Activated T-cell treated with anti-CD3 and anti-CD28 coated beads for 4 hours (primary cell): ENCODE results near the gene ANKRD63.

Experiments
- DNase-seq: peaks from one replicate; pipeline ENCODE4 v3.0.0-alpha.2; 2020

The ANKRD63 gene

DNA sequence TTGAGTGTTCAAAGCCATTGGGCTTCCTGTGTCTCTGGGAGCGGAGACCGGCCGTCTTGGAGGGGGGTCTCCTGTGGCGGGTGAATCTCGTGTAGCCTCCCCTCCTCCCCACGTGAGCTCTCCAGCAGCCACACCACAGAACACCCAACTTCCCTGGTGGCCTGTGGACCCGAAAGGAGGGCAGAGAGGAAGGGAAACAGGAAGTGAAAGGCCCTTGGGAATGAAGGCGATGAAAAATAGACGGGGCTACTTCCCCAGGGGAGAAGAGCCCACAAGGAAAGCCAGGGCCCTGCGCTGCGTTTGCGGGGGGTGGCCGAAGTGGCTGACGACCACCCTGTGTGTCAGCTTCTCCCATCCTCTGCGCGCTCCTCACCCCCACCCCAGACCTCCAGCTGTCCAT, 5.4 kb downstream of the ANKRD63 start:
- no peak for DNase-seq

DNA sequence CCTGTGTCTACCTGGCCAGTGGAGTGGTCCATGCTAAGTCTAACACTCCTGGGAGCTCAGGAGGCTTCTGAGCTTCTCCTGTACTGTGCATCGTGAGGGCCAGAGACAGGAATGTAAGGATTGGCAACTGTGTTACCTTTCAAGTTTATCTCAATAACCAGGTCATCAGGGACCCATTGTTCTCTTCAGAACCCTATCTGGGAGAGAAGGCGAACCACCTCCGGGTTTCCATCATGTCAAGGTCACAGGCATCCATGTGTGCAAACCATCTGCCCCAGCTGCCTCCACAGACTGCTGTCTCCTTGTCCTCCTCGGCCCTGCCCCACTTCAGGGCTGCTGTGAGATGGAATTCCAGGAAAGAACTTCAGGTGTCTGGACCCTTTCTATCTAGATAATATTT, 5.9 kb downstream of the ANKRD63 start:
- DNase-seq: no peak

DNA sequence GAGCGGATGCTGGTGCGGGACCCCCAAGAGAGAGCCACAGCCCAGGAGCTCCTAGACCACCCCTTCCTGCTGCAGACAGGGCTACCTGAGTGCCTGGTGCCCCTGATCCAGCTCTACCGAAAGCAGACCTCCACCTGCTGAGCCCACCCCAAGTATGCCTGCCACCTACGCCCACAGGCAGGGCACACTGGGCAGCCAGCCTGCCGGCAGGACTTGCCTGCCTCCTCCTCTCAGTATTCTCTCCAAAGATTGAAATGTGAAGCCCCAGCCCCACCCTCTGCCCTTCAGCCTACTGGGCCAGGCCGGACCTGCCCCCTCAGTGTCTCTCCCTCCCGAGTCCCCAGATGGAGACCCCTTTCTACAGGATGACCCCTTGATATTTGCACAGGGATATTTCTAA, 6.9 kb downstream of the ANKRD63 start:
- no peak for DNase-seq

DNA sequence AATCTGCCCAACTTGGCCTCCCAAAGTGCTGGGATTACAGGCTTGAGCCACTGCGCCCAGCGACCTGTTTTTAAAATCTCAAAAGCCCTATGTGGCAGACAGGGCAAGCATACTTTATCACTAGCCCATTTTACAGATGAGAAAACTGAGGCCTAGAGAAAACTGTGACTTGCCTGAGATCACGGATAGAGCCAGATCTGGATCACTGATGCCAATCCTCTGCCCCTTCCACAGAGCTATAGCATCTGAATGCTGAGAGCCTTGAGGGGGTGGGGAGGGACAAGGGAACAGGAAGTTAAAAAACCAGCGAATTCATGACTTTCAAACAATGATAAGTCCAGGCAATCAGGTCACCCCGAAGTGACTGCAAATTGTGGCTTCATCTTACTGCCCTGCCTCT, 7.3 kb downstream of the ANKRD63 start:
- no peak for DNase-seq

DNA sequence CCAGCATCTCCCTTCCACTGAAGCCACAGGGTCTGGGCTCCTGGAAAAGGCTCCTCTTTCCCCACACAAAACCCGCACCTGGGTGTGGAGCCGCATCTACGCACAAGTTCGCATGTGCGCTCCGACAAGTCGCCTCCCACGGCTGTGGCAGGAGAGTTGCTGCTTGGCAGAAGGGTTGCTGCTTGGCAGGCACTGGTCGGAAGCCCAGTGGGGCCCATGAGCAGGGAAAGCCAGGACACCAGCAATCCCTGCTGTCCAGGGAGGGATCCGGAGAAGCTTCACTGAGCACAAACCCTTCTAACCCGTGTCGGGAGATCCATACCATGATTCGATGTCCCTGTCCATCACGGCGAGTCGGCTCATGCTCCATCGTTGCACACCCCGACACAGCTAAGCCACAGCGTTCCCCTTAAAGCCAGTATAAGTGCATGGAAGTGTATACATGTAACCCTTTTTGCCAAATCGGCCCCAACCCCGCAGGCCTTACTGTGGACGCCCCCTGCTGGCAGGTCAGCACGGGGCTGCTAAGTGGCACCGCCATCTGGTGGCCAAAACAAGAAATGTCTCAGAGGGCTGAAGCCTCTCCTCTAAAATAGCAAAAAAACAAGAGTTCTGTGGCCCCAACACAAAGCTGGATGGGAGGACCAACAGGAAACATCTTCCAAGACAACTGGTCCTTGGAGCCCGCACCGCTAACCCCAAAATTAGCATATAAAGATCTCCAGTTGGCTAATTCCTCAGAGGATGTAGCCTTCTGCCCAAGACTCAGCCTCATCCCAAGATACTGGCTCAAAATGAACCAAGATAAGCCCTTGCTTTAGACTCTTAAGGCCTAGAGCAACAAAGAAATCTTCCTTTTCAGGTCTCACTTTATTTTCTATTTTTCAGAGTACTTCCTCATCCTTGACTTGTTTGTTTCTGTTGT, 8.3 kb downstream of the ANKRD63 start:
- DNase-seq: peak; percentile 86

DNA sequence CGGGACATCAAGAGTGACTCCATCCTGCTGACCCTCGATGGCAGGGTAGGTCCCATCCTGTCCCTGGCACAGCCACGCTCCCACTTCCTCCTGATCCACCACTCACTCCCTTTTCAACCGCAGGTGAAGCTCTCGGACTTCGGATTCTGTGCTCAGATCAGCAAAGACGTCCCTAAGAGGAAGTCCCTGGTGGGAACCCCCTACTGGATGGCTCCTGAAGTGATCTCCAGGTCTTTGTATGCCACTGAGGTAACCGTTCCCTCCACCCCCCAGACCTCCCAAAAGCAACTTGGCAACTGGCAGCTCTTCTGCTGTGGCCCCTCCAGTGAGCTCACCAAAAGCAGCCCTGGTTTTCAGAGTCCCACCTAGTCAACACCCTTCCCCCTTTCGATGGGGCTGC, 9.4 kb downstream of the ANKRD63 start:
- DNase-seq: no peak

DNA sequence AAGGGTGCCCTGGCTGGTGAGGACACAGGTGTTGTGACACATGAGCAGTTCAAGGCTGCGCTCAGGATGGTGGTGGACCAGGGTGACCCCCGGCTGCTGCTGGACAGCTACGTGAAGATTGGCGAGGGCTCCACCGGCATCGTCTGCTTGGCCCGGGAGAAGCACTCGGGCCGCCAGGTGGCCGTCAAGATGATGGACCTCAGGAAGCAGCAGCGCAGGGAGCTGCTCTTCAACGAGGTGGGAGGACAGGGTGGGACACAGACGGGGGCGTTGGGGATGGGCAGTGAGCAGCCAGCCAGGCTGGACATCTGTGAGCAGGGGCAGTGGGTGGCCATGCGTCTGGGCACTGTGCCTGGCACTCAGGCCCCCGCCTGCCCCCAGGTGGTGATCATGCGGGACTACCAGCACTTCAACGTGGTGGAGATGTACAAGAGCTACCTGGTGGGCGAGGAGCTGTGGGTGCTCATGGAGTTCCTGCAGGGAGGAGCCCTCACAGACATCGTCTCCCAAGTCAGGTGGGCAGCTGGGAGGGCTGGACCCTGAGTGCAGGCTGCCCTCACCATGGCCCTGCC, 10.3 kb downstream of the ANKRD63 start:
- no peak for DNase-seq

DNA sequence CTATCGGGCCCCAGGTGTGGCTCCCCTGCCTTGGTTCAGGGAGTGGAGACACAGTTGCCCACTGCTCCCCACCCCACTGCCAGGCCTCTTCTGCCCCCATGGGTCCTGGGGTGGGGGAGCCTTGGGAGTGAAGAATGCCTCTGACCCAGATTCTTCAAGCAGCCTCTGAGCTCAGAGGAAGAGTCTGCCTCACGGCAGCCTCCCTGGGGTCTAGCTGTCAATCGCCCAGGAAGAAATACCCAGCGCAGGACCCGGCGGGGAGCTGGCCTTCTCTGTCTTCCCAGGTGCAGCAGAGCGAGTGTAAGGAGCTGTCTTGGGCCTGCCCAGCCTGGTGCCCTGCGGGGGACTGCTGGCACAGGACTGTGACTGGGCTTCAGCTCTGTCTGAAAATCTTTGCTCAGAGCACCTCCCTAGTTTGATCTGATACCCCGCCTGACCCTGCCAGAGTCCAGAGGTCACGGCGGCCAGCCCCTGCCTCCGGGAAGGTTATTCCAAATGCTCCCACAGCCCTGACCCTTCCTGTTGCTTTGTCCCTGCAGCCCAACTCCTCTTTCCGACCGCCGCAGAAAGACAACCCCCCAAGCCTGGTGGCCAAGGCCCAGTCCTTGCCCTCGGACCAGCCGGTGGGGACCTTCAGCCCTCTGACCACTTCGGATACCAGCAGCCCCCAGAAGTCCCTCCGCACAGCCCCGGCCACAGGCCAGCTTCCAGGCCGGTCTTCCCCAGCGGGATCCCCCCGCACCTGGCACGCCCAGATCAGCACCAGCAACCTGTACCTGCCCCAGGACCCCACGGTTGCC, 11.0 kb downstream of the ANKRD63 start:
- DNase-seq: no peak

DNA sequence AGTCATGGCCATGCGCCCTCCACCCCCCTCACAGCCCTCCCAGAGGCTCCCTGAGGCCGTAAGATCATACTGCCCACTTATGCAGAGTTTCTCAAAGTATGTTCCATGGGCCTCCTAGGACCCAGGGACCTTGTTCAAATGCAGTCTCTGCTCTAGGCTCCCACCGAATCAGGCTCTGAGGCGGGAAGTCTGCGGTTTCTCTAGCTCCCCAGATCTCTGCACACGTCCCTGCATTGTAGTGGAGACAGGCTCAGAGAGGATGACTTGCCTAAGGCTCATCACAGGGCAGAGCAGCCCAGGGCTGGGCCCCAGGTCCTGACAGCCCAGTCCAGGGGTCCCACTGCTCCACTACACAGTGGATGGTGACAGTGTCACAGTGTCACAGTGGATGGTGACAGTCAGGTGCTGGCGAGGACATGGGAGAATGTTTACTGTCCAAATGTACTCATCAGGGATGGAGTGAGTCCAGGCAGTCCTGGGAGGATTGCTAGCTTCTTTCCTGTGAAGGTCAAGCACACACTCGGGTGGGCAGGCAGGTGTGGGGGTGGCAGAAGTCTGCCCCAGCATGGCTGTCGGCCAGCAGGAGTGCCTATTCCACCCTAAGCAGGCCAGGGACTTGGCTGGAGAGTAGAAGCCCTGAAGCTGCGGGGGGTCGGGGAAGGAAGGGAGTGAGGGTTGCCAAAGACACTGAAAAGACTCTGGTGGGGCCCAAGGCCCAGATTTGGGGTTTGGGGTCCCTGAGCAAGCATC, 12.4 kb downstream of the ANKRD63 start:
- no peak for DNase-seq

DNA sequence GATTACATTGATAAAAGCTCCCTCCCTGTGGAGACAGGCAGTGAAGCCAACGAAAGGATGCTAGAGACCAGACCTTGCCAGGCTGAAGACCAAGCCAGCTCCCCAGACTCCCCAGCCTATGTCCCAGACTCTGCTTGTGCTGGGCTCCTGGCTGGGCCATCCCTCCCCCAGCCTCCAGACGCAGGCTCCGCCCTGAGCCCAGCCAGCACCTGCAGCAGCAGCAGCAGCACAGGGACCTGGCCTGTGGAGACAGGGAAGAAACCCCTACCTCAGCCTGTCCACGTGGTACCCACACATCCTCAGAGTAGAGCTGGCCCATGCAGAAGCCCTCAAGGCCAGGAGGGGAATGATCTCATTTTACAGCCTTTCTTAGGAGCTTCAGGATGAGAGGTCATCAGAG, 13.3 kb downstream of the ANKRD63 start:
- no peak for DNase-seq

DNA sequence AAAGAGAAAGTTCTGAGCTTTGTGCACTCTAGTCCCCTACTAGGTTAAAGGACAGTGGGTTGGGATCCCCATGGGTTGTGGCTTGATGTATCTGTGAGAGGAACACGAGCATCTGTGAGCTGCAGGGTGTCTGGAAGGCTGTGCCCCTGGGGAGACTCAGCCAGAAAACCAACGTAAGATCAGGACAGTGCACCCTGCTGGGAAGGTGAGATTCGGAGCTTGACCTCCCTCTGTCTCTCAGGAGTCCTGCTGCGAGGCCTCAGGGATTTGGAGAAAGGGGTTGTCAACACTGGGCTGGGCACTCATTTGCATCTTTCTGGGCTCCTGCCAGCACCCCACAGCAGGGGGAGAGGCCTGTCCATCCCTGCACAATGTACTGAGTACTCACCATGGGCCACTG, 15.2 kb downstream of the ANKRD63 start:
- no peak for DNase-seq

DNA sequence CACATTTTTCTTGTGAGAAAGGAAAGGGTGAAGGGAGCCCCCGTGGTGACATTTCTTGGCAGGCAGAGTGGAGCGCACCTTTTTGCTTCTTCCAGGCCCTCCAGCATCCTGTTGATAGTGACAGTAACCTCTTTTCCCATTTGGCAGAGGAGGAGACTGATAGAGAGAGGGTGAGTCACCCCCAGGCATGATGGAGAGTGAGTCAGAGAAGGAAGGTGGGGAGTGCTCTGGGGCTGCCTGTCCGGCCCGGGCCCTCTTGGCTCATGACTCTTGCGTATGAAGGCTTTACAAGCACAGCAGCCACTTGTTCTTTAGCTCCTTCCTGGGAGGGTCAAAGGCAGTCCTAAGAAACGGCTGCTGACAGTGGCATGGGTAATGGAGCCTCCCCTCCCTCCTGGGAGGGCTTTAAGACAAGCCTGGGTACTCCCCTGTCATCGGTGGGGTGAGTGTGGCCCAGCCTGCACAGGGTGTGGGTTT, 16.0 kb downstream of the ANKRD63 start:
- no peak for DNase-seq

DNA sequence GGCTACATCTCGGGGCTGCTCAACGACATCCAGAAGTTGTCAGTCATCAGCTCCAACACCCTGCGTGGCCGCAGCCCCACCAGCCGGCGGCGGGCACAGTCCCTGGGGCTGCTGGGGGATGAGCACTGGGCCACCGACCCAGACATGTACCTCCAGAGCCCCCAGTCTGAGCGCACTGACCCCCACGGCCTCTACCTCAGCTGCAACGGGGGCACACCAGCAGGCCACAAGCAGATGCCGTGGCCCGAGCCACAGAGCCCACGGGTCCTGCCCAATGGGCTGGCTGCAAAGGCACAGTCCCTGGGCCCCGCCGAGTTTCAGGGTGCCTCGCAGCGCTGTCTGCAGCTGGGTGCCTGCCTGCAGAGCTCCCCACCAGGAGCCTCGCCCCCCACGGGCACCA, 17.0 kb downstream of the ANKRD63 start:
- DNase-seq: no peak

DNA sequence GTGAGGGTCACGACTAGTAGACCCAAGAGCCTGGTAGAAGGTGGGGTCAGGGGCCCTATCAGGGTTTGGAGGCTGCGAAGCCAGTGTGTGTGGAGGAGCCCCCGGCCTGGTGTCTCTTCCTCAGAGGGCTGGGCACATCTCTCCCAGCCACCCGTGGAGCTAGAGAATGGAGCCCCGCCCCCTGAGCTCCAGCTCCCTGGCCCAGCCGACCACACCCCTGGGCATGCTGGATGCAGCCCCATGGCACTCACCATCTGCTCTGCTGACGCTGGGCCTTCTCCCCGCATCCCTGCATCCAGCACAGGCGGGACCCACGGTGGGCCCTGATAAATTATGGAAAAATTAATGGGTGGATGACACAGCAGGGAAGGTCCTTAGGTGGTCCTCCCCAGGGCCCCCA, 17.5 kb downstream of the ANKRD63 start:
- no peak for DNase-seq

DNA sequence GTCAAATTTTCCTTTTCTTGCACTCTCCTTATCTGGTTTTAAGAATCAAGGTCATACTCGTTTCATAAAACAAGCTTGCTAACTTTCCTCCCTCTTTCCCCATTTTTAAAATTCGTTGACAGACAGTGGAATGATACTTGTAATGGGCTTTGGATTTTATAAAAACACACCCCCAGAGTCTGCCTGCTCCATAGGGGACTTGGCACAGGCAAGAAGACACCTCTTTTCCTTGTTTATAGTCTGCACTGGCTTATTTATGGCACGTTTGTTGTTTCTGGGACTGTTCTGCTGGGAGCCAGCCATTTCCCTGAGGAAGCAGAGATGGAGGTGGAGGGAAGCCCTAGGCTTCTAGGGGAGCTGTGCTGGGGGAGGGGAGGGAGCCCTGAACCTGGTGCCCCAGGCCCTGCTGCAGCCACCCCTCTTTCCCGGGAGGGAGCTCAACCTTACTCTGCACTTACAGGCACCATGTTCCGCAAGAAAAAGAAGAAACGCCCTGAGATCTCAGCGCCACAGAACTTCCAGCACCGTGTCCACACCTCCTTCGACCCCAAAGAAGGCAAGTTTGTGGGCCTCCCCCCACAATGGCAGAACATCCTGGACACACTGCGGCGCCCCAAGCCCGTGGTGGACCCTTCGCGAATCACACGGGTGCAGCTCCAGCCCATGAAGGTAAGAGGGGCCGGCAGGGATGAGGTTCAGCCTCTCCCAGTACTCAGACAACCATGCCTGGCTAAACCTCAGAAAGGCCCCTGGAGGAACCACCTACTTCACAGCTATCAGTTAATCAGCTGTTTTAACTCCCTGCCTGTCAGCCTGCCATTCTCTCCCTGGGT, 18.3 kb downstream of the ANKRD63 start:
- DNase-seq: no peak

DNA sequence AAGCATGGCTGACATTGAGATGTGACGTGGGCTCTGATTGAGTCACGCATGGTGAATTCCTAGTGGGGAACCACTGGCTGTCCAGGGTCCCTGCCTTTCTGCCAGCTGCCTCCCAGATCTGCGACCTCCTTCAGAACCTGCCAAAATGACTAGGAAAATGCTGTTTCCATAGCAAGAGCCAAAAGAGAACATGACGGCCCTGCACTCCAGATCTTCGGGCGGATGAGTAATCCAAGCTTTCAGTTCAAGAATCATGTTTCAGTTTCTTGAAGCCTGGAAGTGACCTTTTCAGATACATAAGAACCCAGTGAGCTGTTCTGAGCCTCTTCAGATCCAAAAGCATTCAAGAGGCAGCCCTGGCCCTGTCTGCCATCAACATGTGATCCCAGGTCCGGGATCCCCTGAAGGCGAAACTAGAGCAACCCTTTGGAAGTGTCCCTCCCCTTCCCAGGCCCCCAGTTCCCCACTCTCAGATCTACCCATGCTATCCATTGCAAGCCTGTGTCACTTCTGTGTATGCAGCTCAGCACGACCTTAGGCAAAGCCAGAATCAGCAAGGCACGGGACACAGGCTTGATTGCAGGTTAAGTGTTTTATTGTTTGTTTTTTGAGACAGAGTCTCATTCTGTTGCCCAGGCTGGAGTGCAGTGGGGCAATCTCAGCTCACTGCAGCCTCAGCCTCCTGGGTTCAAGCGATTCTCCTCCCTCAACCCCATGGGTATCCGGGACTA, 19.7 kb downstream of the ANKRD63 start:
- DNase-seq: no peak

DNA sequence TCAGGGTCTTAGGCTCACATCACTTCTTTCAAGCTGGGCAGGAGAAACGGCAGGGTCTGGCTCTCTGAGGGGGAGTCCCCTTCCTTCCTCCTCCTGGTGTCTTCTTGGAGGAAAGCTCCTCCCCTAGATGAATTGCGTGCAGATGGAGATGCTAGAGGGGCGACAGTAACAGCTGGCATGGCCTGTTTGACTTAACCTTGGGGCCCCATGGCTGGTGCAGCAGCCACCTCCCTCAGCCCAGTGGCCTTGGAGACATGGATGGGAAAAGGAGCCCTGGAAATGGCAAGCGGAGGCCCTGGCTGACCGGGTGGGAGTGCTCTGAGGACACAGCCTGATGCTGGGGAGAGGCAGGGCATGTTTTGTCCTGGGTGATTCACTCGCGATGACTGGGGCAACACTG, 23.8 kb downstream of the ANKRD63 start:
- no peak for DNase-seq

DNA sequence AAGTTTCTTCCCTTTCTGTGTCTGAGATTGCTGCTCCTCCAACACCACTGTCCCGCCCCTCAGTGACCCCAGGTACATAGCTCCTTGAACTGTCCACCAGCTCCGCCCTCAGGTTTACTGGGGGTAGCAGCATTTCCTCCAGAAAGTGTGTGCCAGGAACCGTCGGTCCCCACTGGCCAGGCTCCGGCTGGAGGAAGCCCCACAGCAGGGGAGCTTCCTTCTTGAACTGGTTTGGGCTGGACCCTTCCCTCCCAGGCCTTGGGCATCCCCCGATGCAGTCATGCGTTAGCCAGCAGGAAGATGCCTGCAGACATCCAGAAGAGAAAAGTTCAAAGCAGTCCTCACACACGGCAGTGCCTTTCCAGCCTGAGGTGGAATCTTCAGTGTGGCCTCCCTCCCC, 24.3 kb downstream of the ANKRD63 start:
- DNase-seq: no peak

DNA sequence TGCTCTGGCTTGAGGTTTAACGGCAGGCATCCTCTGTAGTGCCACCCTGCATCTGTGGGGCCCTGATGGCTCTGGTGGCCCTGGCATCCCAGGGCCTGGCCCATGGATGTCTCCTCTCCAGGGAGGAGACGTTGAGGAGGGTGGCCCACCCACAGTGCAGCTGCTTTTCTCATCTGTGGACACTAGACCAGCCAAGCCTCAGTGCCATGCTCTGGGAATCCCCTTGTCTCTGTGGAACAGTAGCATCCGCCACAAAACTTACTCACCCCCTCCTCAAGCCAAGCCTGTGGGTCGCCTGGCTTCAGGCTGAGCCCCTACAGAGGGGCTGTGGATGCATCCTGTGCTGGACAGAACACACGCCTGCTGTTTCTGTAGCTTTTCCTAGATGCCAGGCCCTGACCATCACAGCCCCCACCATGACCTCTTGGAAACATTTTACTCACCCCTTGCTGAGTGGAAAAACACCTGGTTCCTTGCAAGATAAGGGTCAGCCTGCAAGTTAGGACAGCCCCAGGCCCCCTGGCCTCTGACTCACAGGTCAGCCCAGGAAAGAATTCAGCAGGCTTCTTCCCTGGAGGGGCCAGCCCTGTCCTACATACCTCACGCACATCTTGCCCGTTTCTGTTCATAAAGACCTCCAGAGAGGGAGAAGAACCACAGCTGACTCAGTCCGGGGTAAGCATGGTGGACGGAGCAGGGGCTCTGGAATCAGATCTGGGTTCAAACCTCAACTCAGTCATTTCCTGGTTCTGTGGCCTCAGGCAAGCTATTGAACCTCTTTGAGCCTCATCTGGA, 25.0 kb downstream of the ANKRD63 start:
- no peak for DNase-seq

DNA sequence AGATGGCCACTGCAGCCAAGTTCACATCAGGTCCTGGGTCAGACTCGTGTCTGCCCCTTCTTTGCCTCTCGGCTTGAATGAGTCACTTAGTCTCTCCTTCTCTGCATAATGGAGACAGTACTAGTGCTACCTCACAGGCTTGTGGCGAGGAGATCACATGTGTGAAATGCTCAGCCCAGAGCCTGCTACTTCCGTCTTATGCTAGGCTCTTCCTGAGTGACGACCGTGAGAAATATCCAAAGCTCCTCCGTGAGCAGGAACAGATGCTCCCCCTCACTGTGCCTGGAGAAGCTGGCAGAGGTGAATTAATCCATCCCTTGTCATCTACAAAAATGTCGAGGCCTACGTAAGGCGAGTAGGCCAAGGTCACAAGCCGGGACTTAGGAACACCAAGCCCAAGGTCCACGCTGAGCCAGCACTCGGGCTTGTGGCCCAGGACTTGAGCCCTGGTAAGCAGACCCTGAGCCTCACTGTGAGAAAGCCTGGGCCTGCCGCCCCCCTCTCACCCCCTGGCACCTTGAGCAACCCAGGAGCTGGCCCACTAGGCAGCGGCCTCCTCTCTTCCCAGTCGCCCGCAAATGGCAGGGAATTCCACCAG, 26.1 kb downstream of the ANKRD63 start:
- no peak for DNase-seq
